Upper lobe of right lung (tissue), 1 donor: Measurements from ENCODE around the gene CCNQ. TPM values are rescaled to one million over a fixed set of nuclear protein-coding genes. Genes with fewer than 3 reads are reported as not detected.

Experiments
- ATAC-seq: fragments of 200-7000 bp; cut with Tn5 transposase; one replicate; pipeline ENCODE4 v1.9.1; 2020; ENCODE audit warnings: mild to moderate bottlenecking, moderate library complexity
- DNase-seq: peaks from one replicate; pipeline ENCODE4 v3.0.0-alpha.2; 2020
- H3K27ac ChIP-seq: fragments of 200-600 bp; one replicate; pipeline ENCODE4 v1.8.0; 2022
- H3K27me3 ChIP-seq: fragments of 200-600 bp; one replicate; pipeline ENCODE4 v1.8.0; 2022; ENCODE audit warnings: mild to moderate bottlenecking
- H3K36me3 ChIP-seq: fragments of 200-600 bp; one replicate; pipeline ENCODE4 v1.8.0; 2022
- H3K4me1 ChIP-seq: fragments of 200-600 bp; one replicate; pipeline ENCODE4 v1.8.0; 2022
- H3K4me3 ChIP-seq: fragments of 200-600 bp; one replicate; pipeline ENCODE4 v1.8.0; 2022; ENCODE audit warnings: mild to moderate bottlenecking
- H3K9me3 ChIP-seq: fragments of 200-600 bp; one replicate; pipeline ENCODE4 v1.8.0; 2022
- CTCF ChIP-seq: fragments of 200-600 bp; IDR thresholded peaks from one replicate; pipeline ENCODE4 v1.8.0; 2022; ENCODE audit warnings: antibody characterized with exemption
- intact Hi-C: fragments of 100-400 bp; cut with DNase I; formaldehyde crosslinking; loops from one replicate; pipeline ENCODE4 v1.11.0; 2022
- total RNA-seq: library from RNA; stranded (reverse); fragmentation: NEBNext Ultra II Directional; extraction: Animal tissue kit (Norgen Biotek cat#: 25700); gene quantifications from one replicate; pipeline ENCODE4 v1.2.1, GENCODE V29; 2021
- donor health status: DM: no; HTN: yes; CAD: no; lungs with severe emphysema.

Gene CCNQ
- total RNA-seq, 1 donor from 2014 or later, result 18.9 TPM

- DNase-seq, result peak; percentile 38
- Histone ChIP-seq H3K27ac (no peak overlapping the region), H3K36me3 (no peaks in the 10 kb centered on the region), H3K27me3 (peaks cover 20% of the 10 kb centered on the region), H3K4me1 (peaks cover 5% of the 10 kb centered on the region), H3K9me3 (no peaks in the 10 kb centered on the region), H3K4me3 (no peak overlapping the region)
- no peak for ATAC-seq
- intact Hi-C loops, result no loop called here
- no peak for TF ChIP-seq CTCF
Measured at GRCh38 chrX:153644356-153645125, 45.6 kb upstream of the CCNQ start.

GRCh38 chrX:153643431-153644351 is 44.8 kb upstream of the CCNQ start:
- H3K27me3 ChIP-seq, result peaks cover 20% of the 10 kb centered on the region
- intact Hi-C loops, result no loop called here
- H3K27ac ChIP-seq, result no peak overlapping the region
- TF ChIP-seq CTCF, result no peak
- H3K4me1 ChIP-seq, result peaks cover 5% of the 10 kb centered on the region
- no peaks in the 10 kb centered on the region for H3K36me3 ChIP-seq
- H3K9me3 ChIP-seq, result no peaks in the 10 kb centered on the region
- ATAC-seq (peak; percentile 34), DNase-seq (peak; percentile 43)
- H3K4me3 ChIP-seq, result no peak overlapping the region

DNA sequence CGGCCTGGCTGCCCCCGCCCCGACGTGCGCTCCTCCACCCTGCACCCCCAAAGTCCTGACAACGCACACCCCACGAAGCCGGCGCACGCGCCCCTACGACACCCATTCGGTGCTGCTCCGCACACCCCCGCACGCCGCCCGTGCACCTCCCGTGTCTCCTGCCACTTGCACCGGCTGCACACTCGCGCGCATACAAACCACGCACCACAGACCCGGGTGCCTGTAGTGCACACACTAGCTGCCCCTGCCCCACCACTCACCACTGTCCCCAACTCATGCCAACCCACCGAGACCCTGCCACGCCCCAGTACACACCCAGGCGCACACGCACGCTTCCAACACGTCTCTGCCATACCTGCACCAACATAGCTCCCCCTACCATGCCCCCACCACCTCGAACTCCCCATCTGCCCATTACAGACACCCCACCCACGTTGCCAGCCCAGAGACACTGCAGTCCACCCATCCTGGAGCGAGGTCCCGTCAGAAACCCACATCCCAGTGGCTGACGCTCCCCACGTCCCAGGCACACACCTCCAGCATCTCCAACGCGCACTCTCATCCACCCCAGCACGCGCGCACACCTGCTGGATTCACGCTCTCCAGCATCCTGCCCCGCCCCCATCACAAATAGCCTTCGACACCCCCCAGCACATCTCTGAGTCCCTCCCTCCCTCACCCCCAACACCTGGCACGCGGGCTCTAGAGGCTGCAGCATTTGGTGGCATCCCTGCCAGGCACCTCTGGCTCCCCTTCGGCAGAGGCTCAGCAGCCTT is 43.9 kb upstream of the CCNQ start:
- ATAC-seq (no peak), DNase-seq (no peak)
- H3K27ac ChIP-seq, result no peak overlapping the region
- peaks cover 20% of the 10 kb centered on the region for H3K27me3 ChIP-seq
- H3K4me3 ChIP-seq, result no peak overlapping the region
- no peak for TF ChIP-seq CTCF
- no peaks in the 10 kb centered on the region for H3K36me3 ChIP-seq
- no peaks in the 10 kb centered on the region for H3K9me3 ChIP-seq
- intact Hi-C loops, result no loop called here
- H3K4me1 ChIP-seq, result peaks cover 5% of the 10 kb centered on the region

- DNase-seq, result peak; percentile 31
- Histone ChIP-seq H3K4me3 (peak overlapping the region; percentile 16), H3K36me3 (no peaks in the 10 kb centered on the region), H3K4me1 (peaks cover 5% of the 10 kb centered on the region), H3K27ac (no peak overlapping the region), H3K9me3 (no peaks in the 10 kb centered on the region), H3K27me3 (peaks cover 20% of the 10 kb centered on the region)
- intact Hi-C loops, result no loop called here
- TF ChIP-seq CTCF, result no peak
- ATAC-seq, result no peak
Measured at GRCh38 chrX:153642051-153642654, 43.2 kb upstream of the CCNQ start.

GRCh38 chrX:153641627-153642026 is 42.7 kb upstream of the CCNQ start:
- intact Hi-C loops, result no loop called here
- Histone ChIP-seq H3K27ac (no peak overlapping the region), H3K27me3 (peaks cover 16% of the 10 kb centered on the region), H3K9me3 (no peaks in the 10 kb centered on the region), H3K4me3 (no peak overlapping the region), H3K4me1 (peaks cover 5% of the 10 kb centered on the region), H3K36me3 (no peaks in the 10 kb centered on the region)
- ATAC-seq (no peak), DNase-seq (no peak)
- TF ChIP-seq CTCF, result no peak
